Activated T-cell treated with anti-CD3 and anti-CD28 coated beads for 1 hour (primary cell): ENCODE results near the gene SPIN2B.

Source experiments
- DNase-seq: peaks from one replicate; pipeline ENCODE4 v3.0.0-alpha.2; 2020; ENCODE audit warnings: low read depth

SPIN2B gene

GRCh38 chrX:57070185-57070984, 51.0 kb downstream of the SPIN2B start:
- DNase-seq: no peak
